ENCODE results near the gene NRG3. TPM values are rescaled to one million over a fixed set of nuclear protein-coding genes. Genes with fewer than 3 reads are reported as not detected.

NRG3 gene
- total and polyA plus RNA-seq, 2 of the 4 experiments (the other 2 are of a cell fraction), result not detected

DNA sequence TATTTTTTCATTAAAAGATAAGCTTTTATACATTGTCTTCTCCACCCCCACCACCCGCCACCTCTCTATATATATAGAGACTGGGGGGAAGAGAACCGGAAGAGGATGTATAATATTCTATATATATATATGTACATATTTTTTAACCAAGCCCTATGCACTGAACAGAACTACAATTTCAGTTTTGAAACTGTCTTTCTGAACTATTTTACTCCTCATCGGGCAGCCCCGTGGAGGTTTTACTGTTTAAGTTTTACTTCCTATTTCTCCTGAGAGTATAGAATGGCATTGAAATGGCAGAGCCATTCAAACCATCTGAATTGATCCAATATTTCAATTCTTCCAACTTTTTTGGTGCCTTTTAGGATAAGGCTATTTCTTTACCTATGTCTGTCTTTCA is 1047.1 kb downstream of the NRG3 start:
- Histone ChIP-seq H3K56ac (ENCODE audit: extremely low read depth, insufficient read depth, low read length) (no peak overlapping the region), H4K20me1 (ENCODE audit: insufficient read depth, low read length) (no peaks in the 10 kb centered on the region), H3K9ac (ENCODE audit: low read depth, low read length) (no peak overlapping the region), H2BK5ac (ENCODE audit: low read depth, low read length, poor library complexity, severe bottlenecking) (no peak overlapping the region), H3K4me3 (ENCODE audit: insufficient read depth, low read depth, low read length) (no peak overlapping the region), H4K8ac (ENCODE audit: low read depth in 2 of 2, low read length in 2 of 2) (no peak overlapping the region), H3K23ac (ENCODE audit: low read depth, low read length) (no peak overlapping the region), H3K9me1 (ENCODE audit: insufficient read depth, low read length) (no peaks in the 10 kb centered on the region), H3K14ac (replicated peaks; ENCODE audit: low read depth, low read length) (no peak overlapping the region), H3K79me1 (ENCODE audit: low read depth in 1 of 2, low read length in 2 of 2) (no peaks in the 10 kb centered on the region), H2BK15ac (ENCODE audit: low read depth, low read length) (no peak overlapping the region), H3K27me3 (ENCODE audit: control insufficient read depth, insufficient read depth, low read length) (no peaks in the 10 kb centered on the region), H3K4me2 (ENCODE audit: low read depth, low read length) (no peak overlapping the region), H2BK120ac (ENCODE audit: low read depth, low read length) (no peak overlapping the region), H3K4me1 (ENCODE audit: control insufficient read depth, insufficient read depth, low read length) (no peaks in the 10 kb centered on the region), H3K18ac (ENCODE audit: low read depth, low read length) (no peak overlapping the region), H2BK20ac (ENCODE audit: low read depth, low read length) (no peak overlapping the region), H2AK5ac (ENCODE audit: low read depth, low read length) (no peak overlapping the region), H2AK9ac (replicated peaks; ENCODE audit: low read depth, low read length, poor library complexity) (no peak overlapping the region), H3K27ac (ENCODE audit: insufficient read depth, low read length) (no peak overlapping the region), H3K36me3 (ENCODE audit: control insufficient read depth, insufficient read depth, low read length) (no peaks in the 10 kb centered on the region), H4K91ac (ENCODE audit: insufficient read depth, low read depth, low read length) (no peak overlapping the region), H3K9me3 (ENCODE audit: control insufficient read depth, insufficient read depth, low read length) (peaks cover 2% of the 10 kb centered on the region; the same call in 1 of the 2 replicates), H3K4ac (ENCODE audit: low read depth, low read length) (no peak overlapping the region), H2AFZ (replicated peaks; ENCODE audit: low read length, poor library complexity) (no peak overlapping the region), H4K5ac (ENCODE audit: low read depth, low read length) (no peak overlapping the region)
- no peak for ATAC-seq (ENCODE audit: low read depth)
- no TSS peak for BruUV-seq (replicated peaks)
- intact Hi-C loops (cut with micrococcal nuclease) (no loop called here), dilution Hi-C loops (cut with HindIII; ENCODE audit: low sequenced_read_pairs, unreplicated experiment) (no loop called here), in situ Hi-C loops (cut with MboI; ENCODE audit: low sequenced_read_pairs) (no loop called here)
- DNase-seq, result no peak
- CTCF ChIA-PET, result no interaction called here
- no CpG with 5 or more reads among the region's 4 CpGs for WGBS, 2 experiments (ENCODE audit: extremely low coverage in 2 of 2, insufficient read length in 1 of 2)
- POLR2A ChIA-PET (ENCODE audit: unreplicated experiment), result no interaction called here
- TF ChIP-seq, protein P1, sequence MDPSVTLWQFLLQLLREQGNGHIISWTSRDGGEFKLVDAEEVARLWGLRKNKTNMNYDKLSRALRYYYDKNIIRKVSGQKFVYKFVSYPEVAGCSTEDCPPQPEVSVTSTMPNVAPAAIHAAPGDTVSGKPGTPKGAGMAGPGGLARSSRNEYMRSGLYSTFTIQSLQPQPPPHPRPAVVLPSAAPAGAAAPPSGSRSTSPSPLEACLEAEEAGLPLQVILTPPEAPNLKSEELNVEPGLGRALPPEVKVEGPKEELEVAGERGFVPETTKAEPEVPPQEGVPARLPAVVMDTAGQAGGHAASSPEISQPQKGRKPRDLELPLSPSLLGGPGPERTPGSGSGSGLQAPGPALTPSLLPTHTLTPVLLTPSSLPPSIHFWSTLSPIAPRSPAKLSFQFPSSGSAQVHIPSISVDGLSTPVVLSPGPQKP (IDR thresholded peaks at IDR 0.05; ENCODE audit: borderline replicate concordance, low read depth, low read length), result no peak
- no peak for TF ChIP-seq NFE2L2 (IDR thresholded peaks at IDR 0.05; ENCODE audit: low read depth, low read length)
- no peak for TF ChIP-seq CEBPB (IDR thresholded peaks at IDR 0.05; ENCODE audit: low read depth, low read length)
- TF ChIP-seq RCOR1 (IDR thresholded peaks at IDR 0.05; ENCODE audit: insufficient replicate concordance, low read length), result no peak
- no peak for TF ChIP-seq CHD1 (IDR thresholded peaks at IDR 0.05; ENCODE audit: low read depth, low read length)
- TF ChIP-seq MXI1 (IDR thresholded peaks at IDR 0.05; ENCODE audit: borderline replicate concordance, low read depth, low read length), result no peak
- TF ChIP-seq MAFK (IDR thresholded peaks at IDR 0.05; ENCODE audit: low read depth, low read length), result no peak
- TF ChIP-seq, protein P2, sequence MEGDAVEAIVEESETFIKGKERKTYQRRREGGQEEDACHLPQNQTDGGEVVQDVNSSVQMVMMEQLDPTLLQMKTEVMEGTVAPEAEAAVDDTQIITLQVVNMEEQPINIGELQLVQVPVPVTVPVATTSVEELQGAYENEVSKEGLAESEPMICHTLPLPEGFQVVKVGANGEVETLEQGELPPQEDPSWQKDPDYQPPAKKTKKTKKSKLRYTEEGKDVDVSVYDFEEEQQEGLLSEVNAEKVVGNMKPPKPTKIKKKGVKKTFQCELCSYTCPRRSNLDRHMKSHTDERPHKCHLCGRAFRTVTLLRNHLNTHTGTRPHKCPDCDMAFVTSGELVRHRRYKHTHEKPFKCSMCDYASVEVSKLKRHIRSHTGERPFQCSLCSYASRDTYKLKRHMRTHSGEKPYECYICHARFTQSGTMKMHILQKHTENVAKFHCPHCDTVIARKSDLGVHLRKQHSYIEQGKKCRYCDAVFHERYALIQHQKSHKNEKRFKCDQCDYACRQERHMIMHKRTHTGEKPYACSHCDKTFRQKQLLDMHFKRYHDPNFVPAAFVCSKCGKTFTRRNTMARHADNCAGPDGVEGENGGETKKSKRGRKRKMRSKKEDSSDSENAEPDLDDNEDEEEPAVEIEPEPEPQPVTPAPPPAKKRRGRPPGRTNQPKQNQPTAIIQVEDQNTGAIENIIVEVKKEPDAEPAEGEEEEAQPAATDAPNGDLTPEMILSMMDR (conservative IDR thresholded peaks at IDR 0.05; ENCODE audit: low read depth, low read length), result no peak
- no peak for TF ChIP-seq SMC3 (IDR thresholded peaks at IDR 0.05; ENCODE audit: low read depth, low read length)
- no peak for TF ChIP-seq POLR2A (IDR thresholded peaks at IDR 0.05; ENCODE audit: low read depth, low read length)
- no peak for TF ChIP-seq RFX5 (IDR thresholded peaks at IDR 0.05; ENCODE audit: low read depth, low read length)
- TF ChIP-seq MAZ (IDR thresholded peaks at IDR 0.05; ENCODE audit: borderline replicate concordance, low read depth, low read length), result no peak

Data from IMR-90 (cell line).